ENCODE results near the gene SPATS2.
"Not testable (repeated sequence)": the region's sequence is repeated elsewhere in the genome, so short reads cannot be mapped to it uniquely, and the experiment has no call there.

Gene SPATS2

GRCh38 chr12:49525942-49526341 is 158.7 kb downstream of the SPATS2 start:
- DNase-seq = no peak

GRCh38 chr12:49527361-49528130 is 160.3 kb downstream of the SPATS2 start:
- DNase-seq = no peak

- DNase-seq = no peak
Measured at GRCh38 chr12:49529414-49529813, 162.2 kb downstream of the SPATS2 start.

GRCh38 chr12:49531745-49532144 is 164.5 kb downstream of the SPATS2 start:
- DNase-seq = no peak

- no peak for DNase-seq
Measured at GRCh38 chr12:49533331-49533730, 166.1 kb downstream of the SPATS2 start.

DNA sequence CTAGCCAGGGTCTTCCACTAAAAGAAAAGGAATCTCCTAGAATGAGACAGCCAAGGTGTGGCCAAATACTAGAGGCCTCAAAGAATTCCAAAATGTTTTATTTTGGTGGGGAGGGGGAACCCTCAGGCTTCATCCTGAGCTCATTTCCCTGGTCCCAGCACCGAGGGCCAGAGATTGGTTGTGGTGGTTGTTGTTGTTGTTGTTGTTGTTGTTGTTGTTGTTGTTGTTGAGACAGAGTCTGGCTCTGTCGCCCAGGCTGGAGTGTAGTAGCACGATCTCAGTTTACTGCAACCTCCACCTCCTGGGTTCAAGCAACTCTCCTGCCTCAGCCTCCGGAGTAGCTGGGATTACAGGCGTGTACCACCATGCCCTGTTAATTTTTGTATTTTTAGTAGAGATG is 166.9 kb downstream of the SPATS2 start:
- not testable (repeated sequence) for DNase-seq

DNA sequence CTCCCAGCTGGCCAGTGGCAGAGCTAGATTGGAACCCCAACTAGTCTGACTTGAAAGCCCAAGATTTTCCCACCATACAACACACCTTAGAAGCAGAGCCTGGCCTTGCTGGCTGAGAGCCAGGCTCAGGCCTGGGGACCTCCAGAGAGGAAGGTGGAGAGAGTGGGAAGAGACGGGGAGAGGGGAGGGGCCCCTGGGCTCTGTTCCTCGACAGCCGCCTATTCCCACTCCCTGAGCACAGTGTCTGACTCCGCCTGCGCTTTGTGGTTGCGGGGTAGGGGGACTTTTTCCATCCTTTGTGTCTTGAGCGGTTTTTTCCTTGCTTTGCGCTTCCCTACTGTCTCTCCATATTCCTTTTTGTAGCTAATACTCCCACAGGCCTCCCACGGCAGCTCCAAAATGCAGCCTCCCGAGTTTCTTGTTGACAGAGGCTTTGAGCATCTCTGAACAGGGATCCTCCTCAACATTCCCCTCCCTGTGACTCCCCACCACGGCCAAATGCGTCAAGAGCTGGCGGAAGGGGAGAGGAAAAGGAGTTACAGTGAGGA is 167.5 kb downstream of the SPATS2 start:
- DNase-seq = no peak

DNA sequence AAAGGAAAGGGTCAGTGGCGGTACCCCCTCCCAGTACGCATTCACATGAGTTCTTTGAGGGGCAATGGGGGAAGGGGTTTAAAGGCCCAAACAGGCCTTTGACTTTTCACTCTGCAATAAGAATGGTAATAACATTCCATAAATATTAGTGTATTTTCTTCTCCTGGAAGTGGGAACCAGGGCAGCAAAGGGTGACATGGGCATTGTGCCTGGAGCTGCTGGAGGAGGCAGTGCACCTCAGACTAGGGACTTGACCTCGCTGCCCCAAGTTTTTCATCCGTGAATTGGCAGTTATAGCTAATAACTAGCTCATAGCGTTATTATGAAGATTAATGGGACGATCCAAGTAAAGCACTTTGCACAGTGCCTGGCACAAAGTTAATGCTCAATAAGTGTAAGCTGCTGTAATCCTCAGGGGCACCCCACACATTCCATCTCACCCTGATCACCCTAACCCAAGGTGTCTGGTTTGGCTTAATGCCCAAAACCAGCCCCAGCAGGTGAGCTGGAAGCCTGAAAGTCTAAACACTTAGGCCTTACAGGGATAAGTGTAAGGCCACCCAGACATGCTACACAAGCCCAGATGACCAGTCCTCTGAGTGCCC is 168.8 kb downstream of the SPATS2 start:
- DNase-seq = no peak

GRCh38 chr12:49536526-49537071 is 169.3 kb downstream of the SPATS2 start:
- no peak for DNase-seq

DNA sequence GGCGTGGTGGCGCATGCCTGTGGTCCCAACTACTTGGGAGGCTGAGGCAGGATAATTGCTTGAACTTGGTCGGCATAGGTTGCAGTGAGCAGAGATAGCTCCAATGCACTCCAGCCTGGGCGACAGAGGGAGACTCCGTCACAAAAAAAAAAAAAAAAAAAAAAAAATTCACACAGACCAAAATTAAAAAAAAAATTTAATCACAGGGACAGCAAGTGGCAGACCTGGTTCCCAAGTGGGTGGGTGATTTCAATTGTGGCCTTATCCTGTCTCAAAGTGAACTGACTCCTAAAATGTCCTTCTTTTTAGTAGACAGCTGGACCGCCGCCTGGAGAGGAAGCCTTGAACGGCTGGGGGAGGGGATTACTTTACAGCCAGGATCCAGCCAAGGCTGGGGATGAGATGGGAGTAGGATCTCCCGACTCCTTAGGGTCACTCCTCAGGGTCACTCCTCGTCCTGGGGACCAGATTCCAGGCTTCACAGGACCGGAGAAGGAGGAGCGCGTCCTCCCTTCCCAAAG is 170.0 kb downstream of the SPATS2 start:
- DNase-seq = no peak

DNA sequence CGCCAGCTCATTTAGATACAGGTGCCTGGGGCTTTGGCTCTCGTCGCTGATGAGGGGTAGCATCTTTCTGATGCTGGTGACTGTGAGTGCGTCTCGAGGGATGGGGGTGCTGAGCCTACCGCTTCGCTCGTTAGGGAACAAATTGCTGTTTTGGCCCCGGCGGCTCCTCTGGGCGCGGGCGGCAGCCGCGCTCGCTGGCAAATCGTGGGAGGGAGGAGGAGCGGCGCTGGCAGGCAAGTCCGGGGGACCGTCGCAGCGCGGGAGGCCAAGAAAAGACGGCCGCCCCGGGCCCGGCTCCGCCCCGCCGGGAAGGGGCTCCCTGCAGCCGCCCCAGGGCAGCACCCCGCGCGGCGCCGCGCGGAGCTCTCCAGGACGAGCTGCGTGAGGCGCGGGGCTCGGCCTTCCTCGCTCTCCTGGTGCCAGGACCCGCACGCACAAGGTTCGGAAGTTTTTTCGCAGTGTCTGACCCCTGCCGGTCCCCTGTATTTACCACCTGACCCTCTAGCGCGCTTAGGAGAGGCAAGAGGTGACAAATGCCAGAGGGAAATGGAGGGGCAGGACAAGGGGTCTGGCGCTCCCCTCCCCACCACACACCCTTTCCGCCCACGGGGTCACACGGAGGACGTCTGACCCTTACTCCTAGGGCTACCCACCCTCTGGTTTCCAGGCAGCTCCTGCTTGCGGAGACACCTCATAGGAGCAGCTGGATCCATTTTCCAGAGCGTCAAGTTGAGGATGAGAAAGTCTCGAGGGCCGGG is 170.7 kb downstream of the SPATS2 start:
- peak in 1 of 2 experiments; percentile 64 for DNase-seq

- peak; percentile 80 to 83 for DNase-seq
Measured at GRCh38 chr12:49538510-49539403, 171.5 kb downstream of the SPATS2 start, which contains the start of gene KCNH3. Gene KCNH3, plus strand, starts transcription at chr12:49539030. Its CDS starts 387 bp downstream, at chr12:49539417.

- DNase-seq = no peak
Measured at GRCh38 chr12:49539406-49540228, 172.4 kb downstream of the SPATS2 start.

- peak; percentile 17 for DNase-seq
Measured at GRCh38 chr12:49540229-49541139, 173.2 kb downstream of the SPATS2 start.

- peak; percentile 13 to 19 for DNase-seq
Measured at GRCh38 chr12:49541140-49541861, 174.0 kb downstream of the SPATS2 start.

DNA sequence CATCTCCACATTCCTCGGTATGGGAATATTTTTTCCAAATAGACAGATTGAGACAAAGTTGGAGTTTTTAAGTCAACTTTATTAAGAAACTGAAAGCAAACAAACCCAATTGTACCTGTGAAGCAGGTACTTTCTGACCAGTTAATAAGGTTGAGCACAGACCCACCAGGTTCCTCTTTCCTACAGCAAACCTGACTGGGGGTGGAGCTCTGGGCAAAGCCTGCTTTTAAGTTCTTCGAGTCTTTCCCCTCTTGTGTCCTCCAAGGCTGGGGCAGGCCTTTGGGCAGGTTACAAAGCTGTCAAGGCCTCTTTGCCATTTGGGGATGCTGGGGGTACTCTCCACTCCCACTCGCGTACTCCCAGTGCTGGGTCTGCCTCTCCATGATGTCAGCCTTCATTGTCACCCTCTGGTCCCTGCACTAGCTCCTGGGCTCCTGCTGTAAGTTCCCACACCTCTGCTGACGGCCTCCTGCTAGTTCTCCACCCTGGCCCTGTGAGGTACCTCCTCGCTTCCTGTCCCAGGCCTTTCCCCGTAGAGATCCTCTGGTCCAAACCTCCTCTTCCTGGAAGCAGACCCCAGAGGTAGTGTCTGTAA is 174.7 kb downstream of the SPATS2 start:
- no peak for DNase-seq

- DNase-seq = no peak
Measured at GRCh38 chr12:49542592-49543160, 175.4 kb downstream of the SPATS2 start.
